HCT116 (cell line): ENCODE data around the gene SLBP. TPM values are rescaled to one million over a fixed set of nuclear protein-coding genes. Genes with fewer than 3 reads are reported as not detected.

Experiments used
- ATAC-seq: fragments of 200-7000 bp; cut with Tn5 transposase; 2 replicates; pipeline ENCODE4 v1.9.1; 2020; ENCODE audit warnings: mild to moderate bottlenecking, moderate library complexity
- BruUV-seq: library from RNA; stranded (reverse); fragments of 400-500 nt; replicated peaks from 2 replicates; lab custom pipeline; 2021; lab: Mats Ljungman, UMichigan
- CTCF ChIA-PET: fragments of 300-600 bp; sonication (Branson Sonifier 250); formaldehyde crosslinking; loops from one replicate; lab custom pipeline; 2021; ENCODE audit warnings: antibody characterized with exemption; lab: Charles Lee
- POLR2A ChIA-PET: fragments of 300-600, 350-600 bp; sonication (Branson Sonifier 250); formaldehyde crosslinking; loops from one replicate; lab custom pipeline; 2021; ENCODE audit warnings: antibody characterized with exemption; lab: Charles Lee
- RAD21 ChIA-PET, 2 experiments: fragments of 300-600 bp; sonication (Branson Sonifier 250); formaldehyde crosslinking; loops; one replicate each; lab custom pipeline; 2023; ENCODE audit warnings: low total read pairs in 2 of 2; ENCODE audit not compliant: uncharacterized antibody in 2 of 2, unreplicated experiment in 2 of 2, low non-redundant PET in 1 of 2; lab: Charles Lee
- DNase-seq: peaks from one replicate; pipeline ENCODE4 v3.0.0-alpha.2; 2010; ENCODE audit warnings: low read depth, low spot score
- H2AFZ ChIP-seq: fragments of 200-600 bp; shearing (Covaris generic), sonication (generic); 2 replicates; pipeline ENCODE4 v1.6.1; 2017; ENCODE audit warnings: low read depth, mixed run types, mixed read lengths, antibody characterized with exemption, low read length; ENCODE audit not compliant: poor library complexity, severe bottlenecking
- H3K27ac ChIP-seq: 2 replicates; pipeline ENCODE4 v1.5.1; 2012; ENCODE audit warnings: low read depth, low read length
- H3K27me3 ChIP-seq: fragments of 200-600 bp; sonication (generic); 2 replicates; pipeline ENCODE4 v1.6.1; 2016; ENCODE audit warnings: mixed run types, low read length, mixed read lengths; ENCODE audit not compliant: insufficient read depth
- H3K36me3 ChIP-seq, 2 experiments: fragments of 200-500 bp in 1 of 2; fragments of 200-600 bp in 1 of 2; sonication (Bioruptor generic) in 1 of 2; sonication (generic) in 1 of 2; 2 replicates each; pipeline versions ENCODE4 v1.5.1 to v1.6.1; 2014 to 2016; ENCODE audit warnings: low read length in 2 of 2, inconsistent platforms in 1 of 2, mixed read lengths in 1 of 2, mixed run types in 1 of 2; ENCODE audit not compliant: insufficient read depth in 2 of 2, control insufficient read depth in 1 of 2
- H3K4me1 ChIP-seq, 2 experiments: fragments of 200-600 bp in 1 of 2; sonication (generic) in 1 of 2; 2 replicates each; pipeline versions ENCODE4 v1.5.1 to v1.6.1; 2012 to 2017; ENCODE audit warnings: low read length in 2 of 2, inconsistent platforms in 1 of 2, mild to moderate bottlenecking in 1 of 2, mixed read lengths in 1 of 2, mixed run types in 1 of 2, moderate library complexity in 1 of 2; ENCODE audit not compliant: insufficient read depth in 2 of 2, control insufficient read depth in 1 of 2
- H3K4me2 ChIP-seq: fragments of 200-600 bp; sonication (generic); 2 replicates; pipeline ENCODE4 v1.6.1; 2017; ENCODE audit warnings: mixed run types, low read length, mixed read lengths
- H3K4me3 ChIP-seq, 2 experiments: fragments of 200-600 bp in 1 of 2; sonication (generic) in 1 of 2; replicated peaks in 1 of 2; 2 replicates each; pipeline ENCODE4 v1.5.1; 2011 to 2016; ENCODE audit warnings: low read length in 2 of 2, control low read depth in 1 of 2, low read depth in 1 of 2, mild to moderate bottlenecking in 1 of 2, mixed read lengths in 1 of 2, mixed run types in 1 of 2
- H3K79me2 ChIP-seq: fragments of 200-600 bp; sonication (generic); 2 replicates; pipeline ENCODE4 v1.6.1; 2017; ENCODE audit warnings: mild to moderate bottlenecking, mixed run types, low read length, moderate library complexity, mixed read lengths; ENCODE audit not compliant: insufficient read depth
- H3K9ac ChIP-seq: fragments of 200-600 bp; sonication (generic); 2 replicates; pipeline ENCODE4 v1.6.1; 2016; ENCODE audit warnings: low read length, mixed read lengths
- H3K9me2 ChIP-seq: fragments of 200-600 bp; sonication (generic), shearing (Covaris generic); 2 replicates; pipeline ENCODE4 v1.6.1; 2017; ENCODE audit warnings: mixed run types, mild to moderate bottlenecking, moderate library complexity; ENCODE audit not compliant: insufficient read depth
- H3K9me3 ChIP-seq, 2 experiments: fragments of 200-500 bp in 1 of 2; fragments of 200-600 bp in 1 of 2; sonication (Bioruptor generic) in 1 of 2; sonication (generic) in 1 of 2; 2 replicates each; pipeline ENCODE4 v1.6.1; 2014 to 2017; ENCODE audit warnings: low read length in 2 of 2, mixed read lengths in 2 of 2, inconsistent platforms in 1 of 2, low read depth in 1 of 2, mild to moderate bottlenecking in 1 of 2, mixed run types in 1 of 2, moderate library complexity in 1 of 2; ENCODE audit not compliant: control insufficient read depth in 1 of 2, insufficient read depth in 1 of 2
- H4K20me1 ChIP-seq: fragments of 200-600 bp; sonication (generic), shearing (Covaris generic); 2 replicates; pipeline ENCODE4 v1.6.1; 2017; ENCODE audit warnings: mixed run types, mild to moderate bottlenecking, moderate library complexity; ENCODE audit not compliant: insufficient read depth
- CEBPB ChIP-seq: IDR thresholded peaks from 2 replicates; pipeline ENCODE4 v1.6.1; 2012; ENCODE audit warnings: low read depth
- ELF1 ChIP-seq: IDR thresholded peaks from 2 replicates; pipeline ENCODE4 v1.6.1; 2012; ENCODE audit warnings: low read depth, borderline replicate concordance
- EZH2 ChIP-seq: fragments of 200-600 bp; sonication (generic); IDR thresholded peaks from 2 replicates; pipeline ENCODE4 v1.6.1; 2017; ENCODE audit warnings: antibody characterized with exemption, mixed run types
- JUND ChIP-seq: IDR thresholded peaks from 2 replicates; pipeline ENCODE4 v1.6.1; 2012
- SRF ChIP-seq: IDR thresholded peaks from 2 replicates; pipeline ENCODE4 v1.6.1; 2012; ENCODE audit warnings: low read depth
- YY1 ChIP-seq: IDR thresholded peaks from 2 replicates; pipeline ENCODE4 v1.6.1; 2011; ENCODE audit warnings: low read length, low read depth, moderate library complexity, mild to moderate bottlenecking; ENCODE audit not compliant: insufficient replicate concordance; ENCODE audit errors: extremely low read depth
- intact Hi-C: fragments of 100-400 bp; cut with micrococcal nuclease; formaldehyde crosslinking; loops from 2 replicates; pipeline ENCODE4 v1.10.0; 2022
- total RNA-seq: library from RNA; stranded (reverse); gene quantifications from one replicate; pipeline ENCODE4 v1.2.1, GENCODE V29; 2021; ENCODE audit not compliant: unreplicated experiment

SLBP gene
- total RNA-seq, 1 experiment from 2014 or later: 101 TPM

DNA sequence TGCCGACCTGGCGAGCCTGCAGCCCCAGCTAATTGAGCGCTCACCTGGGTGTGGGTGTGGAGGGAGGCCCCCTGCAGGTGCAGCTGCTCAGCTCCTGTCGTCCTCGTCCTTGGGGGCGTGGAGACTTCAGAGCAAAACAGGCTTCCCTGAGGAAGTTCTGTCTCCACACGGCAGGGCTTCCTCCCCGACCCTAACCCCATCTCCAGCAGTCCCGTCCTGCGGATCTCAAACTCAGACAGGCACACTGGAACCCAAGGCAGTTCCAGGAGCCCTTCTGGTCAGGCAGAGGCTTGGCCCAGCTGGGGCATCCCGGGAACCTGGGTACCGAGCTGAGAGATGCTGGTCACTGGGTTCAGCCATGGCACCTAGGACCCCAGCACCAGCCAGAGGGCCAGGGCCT lies 33.6 kb upstream of the SLBP start:
- ATAC-seq (no peak), DNase-seq (no peak)
- intact Hi-C loops: loop anchor here (1.0 to 2.0 kb wide), 3 partner anchors 154 to 441 kb away; no protein-coding TSS in a partner anchor
- Histone ChIP-seq H2AFZ (no peak overlapping the region), H3K4me1 (peaks cover 0 to 17% of the 10 kb centered on the region in 2 experiments; a peak in 1 of 4 replicates), H3K9me2 (no peaks in the 10 kb centered on the region), H3K4me2 (no peak overlapping the region), H3K4me3 (no peak overlapping the region), H3K9me3 (no peaks in the 10 kb centered on the region), H3K27ac (peak overlapping the region; percentile 11; the same call in 1 of the 2 replicates), H3K9ac (no peak overlapping the region), H4K20me1 (no peaks in the 10 kb centered on the region), H3K36me3 (peaks cover under 1 to 19% of the 10 kb centered on the region in 2 experiments; a peak in 3 of 4 replicates), H3K79me2 (no peaks in the 10 kb centered on the region), H3K27me3 (no peaks in the 10 kb centered on the region)
- BruUV-seq: no TSS peak
- ChIA-PET POLR2A (no interaction called here), RAD21 (interaction anchor here in 1 of 2 experiments (0.6 to 0.7 kb wide), 2 partner anchors 22 to 63 kb away, joined by 4 to 5 read pairs; no protein-coding TSS in a partner anchor), CTCF (interaction anchor here (1.0 to 2.5 kb wide), 3 partner anchors 19 to 64 kb away, joined by 3 to 13 read pairs (median 4); no protein-coding TSS in a partner anchor)
- TF ChIP-seq YY1: no peak

- H3K9me2 ChIP-seq: no peaks in the 10 kb centered on the region
- TF ChIP-seq EZH2: no peak
- TF ChIP-seq JUND: no peak
- no peak for TF ChIP-seq ELF1
- TF ChIP-seq CEBPB: no peak
- TF ChIP-seq SRF: no peak
- TF ChIP-seq, all 23 proteins: peak for 0
- no peak overlapping the region for H2AFZ ChIP-seq
- no peak overlapping the region for H3K4me2 ChIP-seq
- no peak overlapping the region for H3K9ac ChIP-seq
- H3K79me2 ChIP-seq: no peaks in the 10 kb centered on the region
- DNase-seq (no peak), ATAC-seq (no peak)
- POLR2A ChIA-PET: no interaction called here
- RAD21 ChIA-PET: interaction anchor here (0.6 to 0.7 kb wide), 3 partner anchors 23 to 200 kb away, joined by 3 to 5 read pairs (median 4); no protein-coding TSS in a partner anchor
- no peaks in the 10 kb centered on the region for H3K9me3 ChIP-seq
- H3K36me3 ChIP-seq: peaks cover 3 to 24% of the 10 kb centered on the region in 2 experiments; a peak in 3 of 4 replicates
- peaks cover 0 to 17% of the 10 kb centered on the region in 2 experiments; a peak in 1 of 4 replicates for H3K4me1 ChIP-seq
- no peaks in the 10 kb centered on the region for H3K27me3 ChIP-seq
- CTCF ChIA-PET: interaction anchor here (0.6 to 2.5 kb wide), 5 partner anchors 19 to 162 kb away, joined by 3 to 13 read pairs (median 3); no protein-coding TSS in a partner anchor
- no TSS peak for BruUV-seq
- intact Hi-C loops: no loop called here
- H3K4me3 ChIP-seq: no peak overlapping the region
- H4K20me1 ChIP-seq: no peaks in the 10 kb centered on the region
- no peak overlapping the region for H3K27ac ChIP-seq
Measured at GRCh38 chr4:1745165-1745564, 33.0 kb upstream of the SLBP start.
